CD14-positive monocyte (primary cell): Measurements from ENCODE around the gene NRXN3. TPM values are rescaled to one million over a fixed set of nuclear protein-coding genes. Genes with fewer than 3 reads are reported as not detected.

ENCODE experiments used
- DNase-seq, 3 donors: peaks; one replicate each; pipeline ENCODE4 v3.0.0-alpha.2; 2011 to 2022
- H2AFZ ChIP-seq: 2 replicates; pipeline ENCODE4 v1.6.0; 2012; ENCODE audit warnings: mild to moderate bottlenecking, low read depth, low read length, inconsistent platforms; ENCODE audit not compliant: insufficient read depth, poor library complexity, severe bottlenecking
- H3K27ac ChIP-seq, 2 donors: 1 replicate in 1 of 2; 2 replicates in 1 of 2; pipeline ENCODE4 v1.5.1; 2012 to 2013; ENCODE audit warnings: low read length in 2 of 2, control low read depth in 1 of 2, inconsistent platforms in 1 of 2, low read depth in 1 of 2, mild to moderate bottlenecking in 1 of 2
- H3K27me3 ChIP-seq, 2 donors: one replicate each; pipeline versions ENCODE4 v1.6.0 to v1.6.1; 2011 to 2013; ENCODE audit warnings: low read length in 2 of 2; ENCODE audit not compliant: control insufficient read depth in 2 of 2, insufficient read depth in 2 of 2
- H3K36me3 ChIP-seq, 2 donors: replicated peaks in 1 of 2; 1 replicate in 1 of 2; 2 replicates in 1 of 2; pipeline versions ENCODE4 v1.5.1 to v1.6.1; 2012 to 2013; ENCODE audit warnings: low read length in 2 of 2, control low read depth in 1 of 2, inconsistent platforms in 1 of 2, mild to moderate bottlenecking in 1 of 2; ENCODE audit not compliant: insufficient read depth in 2 of 2, control insufficient read depth in 1 of 2
- H3K4me1 ChIP-seq, 2 donors: 1 replicate in 1 of 2; 2 replicates in 1 of 2; pipeline versions ENCODE4 v1.5.1 to v1.6.1; 2012 to 2013; ENCODE audit warnings: low read length in 2 of 2, control low read depth in 1 of 2, inconsistent platforms in 1 of 2, mild to moderate bottlenecking in 1 of 2, moderate library complexity in 1 of 2; ENCODE audit not compliant: insufficient read depth in 2 of 2, control insufficient read depth in 1 of 2
- H3K4me2 ChIP-seq: replicated peaks from 2 replicates; pipeline ENCODE3; 2012; ENCODE audit warnings: low read length, moderate library complexity, mild to moderate bottlenecking; ENCODE audit not compliant: poor library complexity, severe bottlenecking; ENCODE audit errors: extremely low read depth
- H3K4me3 ChIP-seq, 3 experiments: fragments of 200-600 bp in 1 of 3; sonication (generic) in 1 of 3; replicated peaks in 1 of 3; 1 replicate in 2 of 3; 2 replicates in 1 of 3; pipeline ENCODE4 v1.5.1; 2011 to 2013; ENCODE audit warnings: low read length in 3 of 3, mild to moderate bottlenecking in 3 of 3, control low read depth in 2 of 3, low read depth in 2 of 3, inconsistent platforms in 1 of 3, moderate library complexity in 1 of 3
- H3K79me2 ChIP-seq: 2 replicates; pipeline ENCODE4 v1.6.0; 2012; ENCODE audit warnings: mild to moderate bottlenecking, control low read depth, inconsistent platforms, low read length, moderate library complexity; ENCODE audit not compliant: insufficient read depth
- H3K9ac ChIP-seq: 2 replicates; pipeline ENCODE4 v1.6.0; 2017; ENCODE audit warnings: low read length, mild to moderate bottlenecking; ENCODE audit not compliant: insufficient read depth, poor library complexity, severe bottlenecking
- H3K9me3 ChIP-seq, 2 donors: replicated peaks in 1 of 2; 1 replicate in 1 of 2; 2 replicates in 1 of 2; pipeline versions ENCODE4 v1.5.1 to v1.6.1; 2012 to 2013; ENCODE audit warnings: low read length in 2 of 2, control low read depth in 1 of 2; ENCODE audit not compliant: control insufficient read depth in 1 of 2, insufficient read depth in 1 of 2
- H4K20me1 ChIP-seq: 2 replicates; pipeline ENCODE4 v1.6.0; 2012; ENCODE audit warnings: mild to moderate bottlenecking, low read length, control low read depth, moderate library complexity; ENCODE audit not compliant: insufficient read depth
- H3K27ac Mint-ChIP-seq, 7 donors: one replicate each; pipeline ENCODE4 v1.8.0; 2020; ENCODE audit warnings: mild to moderate bottlenecking in 7 of 7, mixed read lengths in 7 of 7, moderate library complexity in 6 of 7, inconsistent platforms in 2 of 7
- H3K27me3 Mint-ChIP-seq, 3 donors: one replicate each; pipeline ENCODE4 v1.8.0; 2021 to 2022; ENCODE audit warnings: low read depth in 3 of 3, mild to moderate bottlenecking in 3 of 3, mixed read lengths in 3 of 3, moderate library complexity in 3 of 3, inconsistent platforms in 1 of 3
- H3K36me3 Mint-ChIP-seq, 2 donors: one replicate each; pipeline ENCODE4 v1.8.0; 2020; ENCODE audit warnings: mixed read lengths in 2 of 2, inconsistent platforms in 1 of 2, mild to moderate bottlenecking in 1 of 2
- H3K4me1 Mint-ChIP-seq: one replicate; pipeline ENCODE4 v1.8.0; 2020; ENCODE audit warnings: mild to moderate bottlenecking, mixed read lengths
- H3K4me3 Mint-ChIP-seq, 2 donors: one replicate each; pipeline ENCODE4 v1.8.0; 2020; ENCODE audit warnings: mild to moderate bottlenecking in 2 of 2, mixed read lengths in 2 of 2, moderate library complexity in 1 of 2
- H3K9me3 Mint-ChIP-seq, 7 donors: one replicate each; pipeline ENCODE4 v1.8.0; 2020 to 2022; ENCODE audit warnings: mixed read lengths in 7 of 7, mild to moderate bottlenecking in 6 of 7, moderate library complexity in 6 of 7, inconsistent platforms in 2 of 7
- WGBS: methylation state at CpG from one replicate; pipeline ENCODE4 v1.1.5; 2013; ENCODE audit warnings: missing lambda C conversion rate; ENCODE audit not compliant: insufficient coverage; 5-methylcytosine and 5-hydroxymethylcytosine counted together
- intact Hi-C, 2 donors: fragments of 100-400 bp; cut with micrococcal nuclease; formaldehyde crosslinking; loops; one replicate each; pipeline versions ENCODE4 v1.15.0 to v1.15.1; 2023
- polyA plus RNA-seq, 3 donors: library from polyadenylated mRNA; depleted of rRNA in 1 of 3; unstranded in 2 of 3; stranded (reverse) in 1 of 3; fragments of 300-500 nt in 2 of 3; fragments of >200 nt in 1 of 3; fragmentation: Illumina TruSeq in 2 of 3; gene quantifications; 1 replicate in 2 of 3; 2 replicates in 1 of 3; pipeline ENCODE4 v1.2.3, GENCODE V29; 2012 to 2021
- TF ChIP-seq, protein P1 (sequence below): fragments of 200-600 bp; IDR thresholded peaks from one replicate; pipeline ENCODE4 v1.8.0; 2022; ENCODE audit warnings: antibody characterized with exemption, mild to moderate bottlenecking

Gene NRXN3
- polyA plus RNA-seq, 3 donors = not detected

DNA sequence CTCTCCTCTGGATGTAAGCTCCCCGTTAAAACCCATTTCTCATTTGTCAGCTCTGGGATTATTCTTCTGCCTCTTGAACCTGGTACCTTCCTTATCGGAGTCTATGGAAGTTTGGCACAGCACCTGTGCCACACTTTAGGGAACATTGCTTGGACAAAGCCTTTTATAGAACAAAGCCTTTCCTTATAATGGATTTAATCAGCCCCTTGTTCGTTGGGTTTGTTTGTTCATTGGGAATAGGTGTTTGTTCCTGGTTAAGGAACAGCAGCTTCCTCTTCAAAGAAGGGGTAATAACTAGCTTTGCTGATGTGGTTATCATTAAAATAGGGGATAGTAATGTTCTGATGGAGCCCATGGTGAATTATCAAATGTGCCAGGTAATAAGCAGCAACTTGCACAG is 70.4 kb downstream of the NRXN3 start:
- Histone ChIP-seq H3K27me3 (no peaks in the 10 kb centered on the region), H4K20me1 (no peaks in the 10 kb centered on the region), H3K79me2 (no peaks in the 10 kb centered on the region), H3K4me3 (no peak overlapping the region), H3K9ac (no peak overlapping the region), H3K27ac (no peak overlapping the region), H3K4me1 (no peaks in the 10 kb centered on the region), H3K9me3 (no peaks in the 10 kb centered on the region), H2AFZ (no peak overlapping the region), H3K4me2 (no peak overlapping the region), H3K36me3 (no peaks in the 10 kb centered on the region)
- H3K4me1 Mint-ChIP-seq = peaks cover 2% of the 10 kb centered on the region
- no peak for DNase-seq
- 100% methylated on average over 3 of the region's 3 CpGs for WGBS
- no peak overlapping the region for H3K27ac Mint-ChIP-seq
- peaks cover 0 to 3% (median 0%) of the 10 kb centered on the region in 7 donors for H3K9me3 Mint-ChIP-seq
- no peaks in the 10 kb centered on the region for H3K36me3 Mint-ChIP-seq
- H3K27me3 Mint-ChIP-seq = peaks cover 0 to 3% (median 0%) of the 10 kb centered on the region in 3 donors
- intact Hi-C loops = no loop called here
- no peak overlapping the region for H3K4me3 Mint-ChIP-seq
- TF ChIP-seq, protein P1, sequence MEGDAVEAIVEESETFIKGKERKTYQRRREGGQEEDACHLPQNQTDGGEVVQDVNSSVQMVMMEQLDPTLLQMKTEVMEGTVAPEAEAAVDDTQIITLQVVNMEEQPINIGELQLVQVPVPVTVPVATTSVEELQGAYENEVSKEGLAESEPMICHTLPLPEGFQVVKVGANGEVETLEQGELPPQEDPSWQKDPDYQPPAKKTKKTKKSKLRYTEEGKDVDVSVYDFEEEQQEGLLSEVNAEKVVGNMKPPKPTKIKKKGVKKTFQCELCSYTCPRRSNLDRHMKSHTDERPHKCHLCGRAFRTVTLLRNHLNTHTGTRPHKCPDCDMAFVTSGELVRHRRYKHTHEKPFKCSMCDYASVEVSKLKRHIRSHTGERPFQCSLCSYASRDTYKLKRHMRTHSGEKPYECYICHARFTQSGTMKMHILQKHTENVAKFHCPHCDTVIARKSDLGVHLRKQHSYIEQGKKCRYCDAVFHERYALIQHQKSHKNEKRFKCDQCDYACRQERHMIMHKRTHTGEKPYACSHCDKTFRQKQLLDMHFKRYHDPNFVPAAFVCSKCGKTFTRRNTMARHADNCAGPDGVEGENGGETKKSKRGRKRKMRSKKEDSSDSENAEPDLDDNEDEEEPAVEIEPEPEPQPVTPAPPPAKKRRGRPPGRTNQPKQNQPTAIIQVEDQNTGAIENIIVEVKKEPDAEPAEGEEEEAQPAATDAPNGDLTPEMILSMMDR = no peak

DNA sequence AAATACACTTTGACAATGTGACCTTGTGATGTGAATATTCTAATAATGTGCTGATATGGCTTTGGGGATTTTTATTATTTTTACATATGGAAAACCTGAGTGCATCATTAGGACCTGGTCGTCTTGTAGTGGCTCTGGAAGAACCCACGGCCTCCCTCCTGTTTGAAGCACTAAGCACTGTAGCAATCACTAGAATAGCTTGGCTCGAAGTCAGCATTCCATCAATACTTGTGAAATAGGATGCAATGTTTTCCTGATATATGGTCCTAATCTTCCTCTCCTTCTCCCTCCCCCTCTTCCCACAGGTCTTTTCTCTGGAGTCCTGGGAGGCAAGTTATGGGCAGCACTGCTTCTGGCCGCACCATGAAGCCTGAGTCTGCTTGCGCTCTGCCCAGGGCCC is 71.9 kb downstream of the NRXN3 start:
- no peaks in the 10 kb centered on the region for H3K4me1 Mint-ChIP-seq
- Histone ChIP-seq H3K27me3 (no peaks in the 10 kb centered on the region), H3K27ac (no peak overlapping the region), H3K4me3 (no peak overlapping the region), H3K9ac (no peak overlapping the region), H3K79me2 (no peaks in the 10 kb centered on the region), H3K4me2 (no peak overlapping the region), H2AFZ (no peak overlapping the region), H3K4me1 (no peaks in the 10 kb centered on the region), H4K20me1 (no peaks in the 10 kb centered on the region), H3K36me3 (no peaks in the 10 kb centered on the region), H3K9me3 (no peaks in the 10 kb centered on the region)
- DNase-seq = no peak
- H3K4me3 Mint-ChIP-seq = no peak overlapping the region
- intact Hi-C loops = no loop called here
- no peaks in the 10 kb centered on the region for H3K36me3 Mint-ChIP-seq
- no CpG with 5 or more reads among the region's 5 CpGs for WGBS
- TF ChIP-seq, protein P1 = no peak
- peaks cover 0 to 3% (median 0%) of the 10 kb centered on the region in 7 donors for H3K9me3 Mint-ChIP-seq
- H3K27me3 Mint-ChIP-seq = peaks cover 0 to 3% (median under 1%) of the 10 kb centered on the region in 3 donors
- H3K27ac Mint-ChIP-seq = no peak overlapping the region
